Measurements from ENCODE around the gene VARS2.

GRCh38 chr6:30957716-30958115, 43.7 kb downstream of the VARS2 start:
- TF ChIP-seq, protein P1, sequence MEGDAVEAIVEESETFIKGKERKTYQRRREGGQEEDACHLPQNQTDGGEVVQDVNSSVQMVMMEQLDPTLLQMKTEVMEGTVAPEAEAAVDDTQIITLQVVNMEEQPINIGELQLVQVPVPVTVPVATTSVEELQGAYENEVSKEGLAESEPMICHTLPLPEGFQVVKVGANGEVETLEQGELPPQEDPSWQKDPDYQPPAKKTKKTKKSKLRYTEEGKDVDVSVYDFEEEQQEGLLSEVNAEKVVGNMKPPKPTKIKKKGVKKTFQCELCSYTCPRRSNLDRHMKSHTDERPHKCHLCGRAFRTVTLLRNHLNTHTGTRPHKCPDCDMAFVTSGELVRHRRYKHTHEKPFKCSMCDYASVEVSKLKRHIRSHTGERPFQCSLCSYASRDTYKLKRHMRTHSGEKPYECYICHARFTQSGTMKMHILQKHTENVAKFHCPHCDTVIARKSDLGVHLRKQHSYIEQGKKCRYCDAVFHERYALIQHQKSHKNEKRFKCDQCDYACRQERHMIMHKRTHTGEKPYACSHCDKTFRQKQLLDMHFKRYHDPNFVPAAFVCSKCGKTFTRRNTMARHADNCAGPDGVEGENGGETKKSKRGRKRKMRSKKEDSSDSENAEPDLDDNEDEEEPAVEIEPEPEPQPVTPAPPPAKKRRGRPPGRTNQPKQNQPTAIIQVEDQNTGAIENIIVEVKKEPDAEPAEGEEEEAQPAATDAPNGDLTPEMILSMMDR (IDR thresholded peaks at IDR 0.05; ENCODE audit: extremely low read depth in 1 of 2, insufficient read depth in 1 of 2, low read depth in 1 of 2, low read length in 2 of 2): no peak
- TF ChIP-seq POLR2AphosphoS5 (IDR thresholded peaks at IDR 0.05; ENCODE audit: insufficient read depth, low read depth, low read length) (no peak), POLR2A (IDR thresholded peaks at IDR 0.05; ENCODE audit: low read depth, low read length) (no peak), MYC (IDR thresholded peaks at IDR 0.05; ENCODE audit: low read depth, low read length) (no peak)
